Keratinocyte (primary cell): Measurements from ENCODE around the gene LHFPL2. TPM values are rescaled to one million over a fixed set of nuclear protein-coding genes. Genes with fewer than 3 reads are reported as not detected.

Experiments
- DNase-seq: peaks from one replicate; pipeline ENCODE4 v3.0.0-alpha.2; 2011; ENCODE audit warnings: low read depth, missing footprints, low spot score
- FAIRE-seq: peaks from 2 replicates; lab custom pipeline; 2011; peaks lifted over from hg19 to GRCh38; lab: Jason Lieb, UNC
- H2AFZ ChIP-seq: 2 replicates; pipeline ENCODE4 v1.6.0; 2012; ENCODE audit warnings: low read length, control low read depth, inconsistent platforms; ENCODE audit not compliant: control insufficient read depth
- H3K27ac ChIP-seq: 2 replicates; pipeline ENCODE4 v1.5.1; 2011; ENCODE audit warnings: low read length; ENCODE audit not compliant: control insufficient read depth, insufficient read depth
- H3K27me3 ChIP-seq: 3 replicates; pipeline ENCODE4 v1.6.0; 2011; ENCODE audit warnings: low read length; ENCODE audit not compliant: control insufficient read depth, insufficient read depth; ENCODE audit errors: extremely low read depth
- H3K36me3 ChIP-seq, 2 experiments: 2 replicates in 1 of 2; 3 replicates in 1 of 2; pipeline ENCODE4 v1.5.1; 2011; ENCODE audit warnings: low read length in 2 of 2, mild to moderate bottlenecking in 1 of 2; ENCODE audit not compliant: control insufficient read depth in 2 of 2, insufficient read depth in 2 of 2; ENCODE audit errors: extremely low read depth in 1 of 2
- H3K4me1 ChIP-seq: 3 replicates; pipeline ENCODE4 v1.5.1; 2011; ENCODE audit warnings: low read length; ENCODE audit not compliant: control insufficient read depth, insufficient read depth; ENCODE audit errors: extremely low read depth
- H3K4me2 ChIP-seq: 3 replicates; pipeline ENCODE4 v1.6.0; 2011; ENCODE audit warnings: low read depth, low read length; ENCODE audit not compliant: control insufficient read depth, insufficient read depth; ENCODE audit errors: extremely low read depth
- H3K4me3 ChIP-seq, 3 experiments: fragments of 200-600 bp in 1 of 3; sonication (generic) in 1 of 3; 2 replicates in 2 of 3; 3 replicates in 1 of 3; pipeline ENCODE4 v1.5.1; 2011 to 2016; ENCODE audit warnings: low read length in 3 of 3, mild to moderate bottlenecking in 3 of 3, control low read depth in 2 of 3, inconsistent platforms in 1 of 3, low read depth in 1 of 3, mixed read lengths in 1 of 3, mixed run types in 1 of 3, moderate library complexity in 1 of 3; ENCODE audit not compliant: control insufficient read depth in 2 of 3, insufficient read depth in 2 of 3; ENCODE audit errors: extremely low read depth in 1 of 3
- H3K79me2 ChIP-seq: 2 replicates; pipeline ENCODE4 v1.6.0; 2012; ENCODE audit warnings: low read length; ENCODE audit not compliant: control insufficient read depth, insufficient read depth
- H3K9ac ChIP-seq: 3 replicates; pipeline ENCODE4 v1.6.0; 2011; ENCODE audit warnings: low read length; ENCODE audit not compliant: control insufficient read depth, insufficient read depth; ENCODE audit errors: extremely low read depth
- H3K9me1 ChIP-seq: 3 replicates; pipeline ENCODE4 v1.6.0; 2011; ENCODE audit warnings: low read length; ENCODE audit not compliant: control insufficient read depth, insufficient read depth; ENCODE audit errors: extremely low read depth
- H3K9me3 ChIP-seq: 2 replicates; pipeline ENCODE4 v1.5.1; 2012; ENCODE audit warnings: low read depth, low read length; ENCODE audit not compliant: control insufficient read depth
- H4K20me1 ChIP-seq: 3 replicates; pipeline ENCODE4 v1.6.0; 2011; ENCODE audit warnings: low read length; ENCODE audit not compliant: control insufficient read depth, insufficient read depth; ENCODE audit errors: extremely low read depth
- CTCF ChIP-seq, 3 experiments: IDR thresholded peaks in 1 of 3; conservative IDR thresholded peaks in 1 of 3; optimal IDR thresholded peaks in 1 of 3; 2 replicates in 2 of 3; 3 replicates in 1 of 3; pipeline versions ENCODE3 to v1.5.1; 2011; ENCODE audit warnings: low read length in 3 of 3, mild to moderate bottlenecking in 3 of 3, moderate library complexity in 2 of 3, control low read depth in 1 of 3, inconsistent platforms in 1 of 3; ENCODE audit not compliant: insufficient read depth in 2 of 3; ENCODE audit errors: extremely low read depth in 1 of 3
- EZH2 ChIP-seq: IDR thresholded peaks from one replicate; pipeline ENCODE4 v1.6.1; 2012; ENCODE audit warnings: inconsistent platforms, mild to moderate bottlenecking, low read length, moderate library complexity
- dilution Hi-C: fragments of 300-500 bp; cut with MboI; formaldehyde crosslinking; loops from one replicate; pipeline ENCODE4 v1.7.0; 2020; ENCODE audit warnings: low sequenced_read_pairs; ENCODE audit not compliant: extremely low pct_ligation_motif_present
- polyA plus RNA-seq, 5 experiments: library from polyadenylated mRNA; depleted of rRNA in 3 of 5; stranded (reverse) in 3 of 5; stranded (forward) in 1 of 5; unstranded in 1 of 5; fragments of >200 nt; gene quantifications; 1 replicate in 1 of 5; 2 replicates in 3 of 5; 3 replicates in 1 of 5; pipeline versions ENCODE4 v1.2.1 to v1.2.3, GENCODE V29; 2011 to 2012; ENCODE audit warnings: missing spikeins in 2 of 5, low read depth in 1 of 5, low replicate concordance in 1 of 5

LHFPL2 gene
- polyA plus RNA-seq, 1 donor (not counting 4 experiments of a cell fraction or from before 2014, with no cell fraction given) = 11.4 TPM

GRCh38 chr5:78642701-78643100 lies 5.9 kb downstream of the LHFPL2 start:
- Histone ChIP-seq H3K27me3 (no peaks in the 10 kb centered on the region), H3K9ac (no peak overlapping the region), H3K36me3 (peaks cover 0 to 5% of the 10 kb centered on the region in 2 experiments), H3K9me1 (peaks cover 4% of the 10 kb centered on the region), H4K20me1 (no peaks in the 10 kb centered on the region), H3K4me1 (peaks cover 26% of the 10 kb centered on the region), H3K27ac (no peak overlapping the region), H3K4me3 (no peak overlapping the region), H3K79me2 (peaks cover 55% of the 10 kb centered on the region), H3K4me2 (no peak overlapping the region), H3K9me3 (no peaks in the 10 kb centered on the region), H2AFZ (no peak overlapping the region)
- FAIRE-seq (no peak), DNase-seq (no peak)
- TF ChIP-seq EZH2 = no peak
- dilution Hi-C loops = no loop called here

GRCh38 chr5:78640662-78641474 lies 7.7 kb downstream of the LHFPL2 start:
- Histone ChIP-seq H3K9me1 (peaks cover 4% of the 10 kb centered on the region), H3K79me2 (peaks cover 59% of the 10 kb centered on the region), H3K4me1 (peaks cover 16% of the 10 kb centered on the region), H3K9ac (no peak overlapping the region), H3K4me3 (no peak overlapping the region), H3K27me3 (no peaks in the 10 kb centered on the region), H3K27ac (no peak overlapping the region), H3K4me2 (no peak overlapping the region), H2AFZ (no peak overlapping the region), H3K36me3 (peaks cover 0 to 5% of the 10 kb centered on the region in 2 experiments), H3K9me3 (no peaks in the 10 kb centered on the region), H4K20me1 (no peaks in the 10 kb centered on the region)
- no peak for TF ChIP-seq CTCF (optimal IDR thresholded peaks at IDR 0.05 in 1 of 3, IDR thresholded peaks at IDR 0.05 in 1 of 3, conservative IDR thresholded peaks at IDR 0.05 in 1 of 3; ENCODE audit: extremely low read depth in 1 of 3, insufficient read depth in 2 of 3, low read length in 3 of 3)
- no peak for TF ChIP-seq EZH2
- dilution Hi-C loops = no loop called here
- FAIRE-seq (no peak), DNase-seq (peak; percentile 35)
